Epithelial cell of esophagus (primary cell): ENCODE results near the gene SHMT2.

Source experiments
- DNase-seq: peaks from one replicate; pipeline ENCODE4 v3.0.0; 2010; ENCODE audit warnings: low read depth
- H3K4me3 ChIP-seq: 2 replicates; pipeline ENCODE4 v1.5.1; 2011; ENCODE audit warnings: mild to moderate bottlenecking, low read length, control low read depth
- CTCF ChIP-seq: IDR thresholded peaks from 2 replicates; pipeline ENCODE4 v1.5.1; 2011; ENCODE audit warnings: low read depth, mild to moderate bottlenecking, low read length, control low read depth, inconsistent platforms; ENCODE audit not compliant: insufficient read depth; ENCODE audit errors: missing control alignments

Gene SHMT2

GRCh38 chr12:57232156-57232756, 2.7 kb downstream of the SHMT2 start:
- no peak overlapping the region for H3K4me3 ChIP-seq
- DNase-seq: no peak
- no peak for TF ChIP-seq CTCF

- peak; percentile 48 for DNase-seq
- no peak for TF ChIP-seq CTCF
- H3K4me3 ChIP-seq: no peak overlapping the region
These were observed 4.1 kb downstream of the SHMT2 start for GRCh38 chr12:57233357-57234232.

- no peak for TF ChIP-seq CTCF
- no peak overlapping the region for H3K4me3 ChIP-seq
- DNase-seq: no peak
These were observed 4.7 kb downstream of the SHMT2 start for GRCh38 chr12:57234233-57234570.

- no peak overlapping the region for H3K4me3 ChIP-seq
- no peak for DNase-seq
- TF ChIP-seq CTCF: no peak
These were observed 5.1 kb downstream of the SHMT2 start for GRCh38 chr12:57234571-57235016.

GRCh38 chr12:57235017-57235727, 5.7 kb downstream of the SHMT2 start:
- peak overlapping the region; percentile 10 for H3K4me3 ChIP-seq
- peak; percentile 71 for DNase-seq
- no peak for TF ChIP-seq CTCF

GRCh38 chr12:57235728-57236131, 6.2 kb downstream of the SHMT2 start:
- DNase-seq: no peak
- H3K4me3 ChIP-seq: peak overlapping the region; percentile 44
- no peak for TF ChIP-seq CTCF
